Caco-2 (cell line): ENCODE results near the gene MX2. TPM values are rescaled to one million over a fixed set of nuclear protein-coding genes. Genes with fewer than 3 reads are reported as not detected.

Source experiments
- BruUV-seq: library from RNA; stranded (reverse); fragments of 400-500 nt; replicated peaks from 2 replicates; lab custom pipeline; 2021; lab: Mats Ljungman, UMichigan
- CTCF ChIA-PET: fragments of 300-600 bp; sonication (Branson Sonifier 250); formaldehyde crosslinking; loops from one replicate; lab custom pipeline; 2022; ENCODE audit warnings: antibody characterized with exemption; lab: Charles Lee
- POLR2A ChIA-PET: fragments of 300-600 bp; sonication (Branson Sonifier 250); formaldehyde crosslinking; loops from one replicate; lab custom pipeline; 2022; ENCODE audit warnings: antibody characterized with exemption; lab: Charles Lee
- DNase-seq, 2 experiments: peaks; one replicate each; pipeline versions ENCODE4 v3.0.0 to v3.0.0-alpha.2; 2020 to 2022
- H3K27me3 ChIP-seq: replicated peaks from 2 replicates; pipeline ENCODE4 v1.6.0; 2011; ENCODE audit warnings: low read length; ENCODE audit not compliant: control insufficient read depth, insufficient read depth
- H3K36me3 ChIP-seq: 2 replicates; pipeline ENCODE4 v1.5.1; 2011; ENCODE audit warnings: low read length; ENCODE audit not compliant: control insufficient read depth, insufficient read depth
- H3K4me1 ChIP-seq: fragments of 250-450 bp; sonication (Bioruptor Pico); 2 replicates; pipeline ENCODE4 v1.5.1; 2020; ENCODE audit warnings: mild to moderate bottlenecking
- H3K4me3 ChIP-seq: 2 replicates; pipeline ENCODE4 v1.5.1; 2011; ENCODE audit warnings: low read depth, mild to moderate bottlenecking, control low read depth, low read length
- H3K9me3 ChIP-seq: fragments of 250-450 bp; sonication (Bioruptor Pico); 2 replicates; pipeline ENCODE4 v1.5.1; 2020; ENCODE audit warnings: mild to moderate bottlenecking, moderate library complexity
- H3K27ac Mint-ChIP-seq: one replicate; pipeline ENCODE4 v1.8.0; 2022; ENCODE audit warnings: mixed read lengths; ENCODE audit not compliant: unreplicated experiment
- H3K27me3 Mint-ChIP-seq: one replicate; pipeline ENCODE4 v1.8.0; 2022; ENCODE audit warnings: mixed read lengths; ENCODE audit not compliant: insufficient read depth, unreplicated experiment
- H3K36me3 Mint-ChIP-seq: one replicate; pipeline ENCODE4 v1.8.0; 2022; ENCODE audit warnings: mild to moderate bottlenecking, mixed read lengths; ENCODE audit not compliant: insufficient read depth, unreplicated experiment
- H3K4me1 Mint-ChIP-seq: one replicate; pipeline ENCODE4 v1.8.0; 2022; ENCODE audit warnings: low read depth, mixed read lengths; ENCODE audit not compliant: unreplicated experiment
- H3K4me3 Mint-ChIP-seq: one replicate; pipeline ENCODE4 v1.8.0; 2022; ENCODE audit warnings: mild to moderate bottlenecking, moderate library complexity, mixed read lengths; ENCODE audit not compliant: unreplicated experiment
- H3K9me3 Mint-ChIP-seq: one replicate; pipeline ENCODE4 v1.8.0; 2022; ENCODE audit warnings: mixed read lengths; ENCODE audit not compliant: unreplicated experiment
- intact Hi-C: fragments of 100-400 bp; cut with micrococcal nuclease; formaldehyde crosslinking; loops from one replicate; pipeline ENCODE4 v1.10.0; 2022; ENCODE audit not compliant: unreplicated experiment
- total RNA-seq: library from RNA; stranded (reverse); gene quantifications from 2 replicates; pipeline ENCODE4 v1.2.3, GENCODE V29; 2022
- TF ChIP-seq, protein P1 (sequence below), 2 experiments: fragments of 200-600 bp in 1 of 2; IDR thresholded peaks; 1 replicate in 1 of 2; 2 replicates in 1 of 2; pipeline versions ENCODE4 v1.5.1 to v1.8.0; 2011 to 2022; ENCODE audit warnings: antibody characterized with exemption in 1 of 2, control low read depth in 1 of 2, inconsistent platforms in 1 of 2, low read depth in 1 of 2, low read length in 1 of 2, mild to moderate bottlenecking in 1 of 2, moderate library complexity in 1 of 2; ENCODE audit not compliant: insufficient read depth in 1 of 2, severe bottlenecking in 1 of 2, unreplicated experiment in 1 of 2

The MX2 gene
- total RNA-seq, 1 experiment from 2014 or later = 0.84 TPM

DNA sequence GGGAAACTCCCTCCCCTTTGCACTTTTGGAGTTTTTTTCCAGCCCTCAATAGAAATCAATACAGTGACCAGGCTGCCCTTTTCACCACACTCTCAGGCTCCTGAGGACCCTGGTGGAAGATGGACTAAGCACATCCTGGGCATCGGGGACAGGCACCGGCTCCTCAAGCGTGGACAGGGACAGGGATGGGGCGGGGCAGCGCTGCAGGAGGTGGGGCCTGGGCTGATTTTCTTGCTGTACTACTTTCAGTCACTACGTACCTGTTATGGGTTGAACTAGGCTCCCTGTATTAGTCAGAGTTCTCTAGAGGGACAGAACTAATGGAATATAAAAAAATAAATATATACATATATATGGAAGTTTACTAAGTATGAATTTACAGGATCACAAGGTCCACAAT lies 2.5 kb downstream of the MX2 start:
- H3K27ac Mint-ChIP-seq = no peak overlapping the region
- no peaks in the 10 kb centered on the region for H3K36me3 ChIP-seq
- H3K4me3 Mint-ChIP-seq = no peak overlapping the region
- ChIA-PET POLR2A (no interaction called here), CTCF (no interaction called here)
- H3K27me3 Mint-ChIP-seq = no peaks in the 10 kb centered on the region
- no peaks in the 10 kb centered on the region for H3K9me3 ChIP-seq
- H3K27me3 ChIP-seq = no peaks in the 10 kb centered on the region
- H3K9me3 Mint-ChIP-seq = no peaks in the 10 kb centered on the region
- H3K4me1 Mint-ChIP-seq = peaks cover 32% of the 10 kb centered on the region
- intact Hi-C loops = no loop called here
- DNase-seq = no peak
- peaks cover 37% of the 10 kb centered on the region for H3K4me1 ChIP-seq
- no TSS peak for BruUV-seq
- H3K36me3 Mint-ChIP-seq = peaks cover 6% of the 10 kb centered on the region
- TF ChIP-seq, protein P1, sequence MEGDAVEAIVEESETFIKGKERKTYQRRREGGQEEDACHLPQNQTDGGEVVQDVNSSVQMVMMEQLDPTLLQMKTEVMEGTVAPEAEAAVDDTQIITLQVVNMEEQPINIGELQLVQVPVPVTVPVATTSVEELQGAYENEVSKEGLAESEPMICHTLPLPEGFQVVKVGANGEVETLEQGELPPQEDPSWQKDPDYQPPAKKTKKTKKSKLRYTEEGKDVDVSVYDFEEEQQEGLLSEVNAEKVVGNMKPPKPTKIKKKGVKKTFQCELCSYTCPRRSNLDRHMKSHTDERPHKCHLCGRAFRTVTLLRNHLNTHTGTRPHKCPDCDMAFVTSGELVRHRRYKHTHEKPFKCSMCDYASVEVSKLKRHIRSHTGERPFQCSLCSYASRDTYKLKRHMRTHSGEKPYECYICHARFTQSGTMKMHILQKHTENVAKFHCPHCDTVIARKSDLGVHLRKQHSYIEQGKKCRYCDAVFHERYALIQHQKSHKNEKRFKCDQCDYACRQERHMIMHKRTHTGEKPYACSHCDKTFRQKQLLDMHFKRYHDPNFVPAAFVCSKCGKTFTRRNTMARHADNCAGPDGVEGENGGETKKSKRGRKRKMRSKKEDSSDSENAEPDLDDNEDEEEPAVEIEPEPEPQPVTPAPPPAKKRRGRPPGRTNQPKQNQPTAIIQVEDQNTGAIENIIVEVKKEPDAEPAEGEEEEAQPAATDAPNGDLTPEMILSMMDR (IDR thresholded peaks at IDR 0.05; ENCODE audit: insufficient read depth in 1 of 2, low read depth in 1 of 2, low read length in 1 of 2, severe bottlenecking in 1 of 2, unreplicated experiment in 1 of 2) = no peak
- no peak overlapping the region for H3K4me3 ChIP-seq

DNA sequence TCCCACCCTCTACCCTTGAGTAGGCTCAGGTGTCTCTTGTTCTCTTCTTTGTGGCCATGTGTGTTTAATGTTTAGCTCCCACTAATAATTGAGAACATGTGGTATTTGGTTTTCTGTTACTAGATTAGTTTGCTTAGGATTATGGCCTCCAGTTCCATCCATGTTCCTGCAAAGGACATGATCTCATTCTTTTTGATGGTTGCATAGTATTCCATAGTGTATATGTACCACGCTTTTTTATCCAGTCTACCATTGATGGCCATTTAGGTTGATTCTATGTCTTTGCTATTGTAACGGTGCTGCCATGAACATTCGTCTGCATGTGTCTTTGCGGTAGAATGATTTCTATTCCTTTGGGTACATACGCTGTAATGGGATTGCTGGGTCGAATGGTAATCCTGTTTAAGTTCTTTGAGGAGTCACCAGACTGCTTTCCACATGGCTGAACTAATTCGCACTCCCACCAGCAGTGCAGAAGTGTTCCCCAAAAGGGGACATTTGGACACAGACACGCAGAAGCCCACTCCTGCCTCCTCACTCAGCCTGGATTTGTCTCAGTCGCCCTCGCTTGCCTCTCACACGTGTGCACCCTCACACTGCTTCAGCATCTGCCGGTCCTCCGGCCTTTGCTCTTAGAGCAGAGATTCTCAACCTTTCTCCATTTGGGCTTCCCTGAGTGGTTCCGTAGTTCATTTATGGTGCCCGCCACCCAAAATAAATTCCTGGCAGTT lies 3.7 kb downstream of the MX2 start:
- Histone ChIP-seq H3K4me3 (no peak overlapping the region), H3K9me3 (no peaks in the 10 kb centered on the region), H3K4me1 (peaks cover 37% of the 10 kb centered on the region), H3K36me3 (no peaks in the 10 kb centered on the region), H3K27me3 (no peaks in the 10 kb centered on the region)
- DNase-seq = no peak
- H3K4me1 Mint-ChIP-seq = peaks cover 32% of the 10 kb centered on the region
- peaks cover 3% of the 10 kb centered on the region for H3K9me3 Mint-ChIP-seq
- POLR2A ChIA-PET = no interaction called here
- H3K4me3 Mint-ChIP-seq = no peak overlapping the region
- peak overlapping the region; percentile 85 for H3K27ac Mint-ChIP-seq
- BruUV-seq = no TSS peak
- H3K27me3 Mint-ChIP-seq = no peaks in the 10 kb centered on the region
- CTCF ChIA-PET = interaction anchor here (0.6 kb wide), 1 partner anchor 223 kb away, joined by 4 read pairs; no protein-coding TSS in a partner anchor
- intact Hi-C loops = loop anchor here (1.0 to 5.0 kb wide), 5 partner anchors 43 to 228 kb away; no protein-coding TSS in a partner anchor
- H3K36me3 Mint-ChIP-seq = peaks cover 6% of the 10 kb centered on the region
- TF ChIP-seq, protein P1 (IDR thresholded peaks at IDR 0.05; ENCODE audit: insufficient read depth in 1 of 2, low read depth in 1 of 2, low read length in 1 of 2, severe bottlenecking in 1 of 2, unreplicated experiment in 1 of 2) = no peak

GRCh38 chr21:41366522-41367151 lies 4.8 kb downstream of the MX2 start:
- Mint-ChIP-seq H3K36me3 (peaks cover 6% of the 10 kb centered on the region), H3K4me3 (peak overlapping the region; percentile 38), H3K9me3 (peaks cover 9% of the 10 kb centered on the region), H3K4me1 (peaks cover 30% of the 10 kb centered on the region), H3K27ac (peak overlapping the region; percentile 85), H3K27me3 (no peaks in the 10 kb centered on the region)
- peak; percentile 93 to 97 for DNase-seq
- TF ChIP-seq, protein P1 (IDR thresholded peaks at IDR 0.05; ENCODE audit: insufficient read depth in 1 of 2, low read depth in 1 of 2, low read length in 1 of 2, severe bottlenecking in 1 of 2, unreplicated experiment in 1 of 2) = no peak
- Histone ChIP-seq H3K36me3 (no peaks in the 10 kb centered on the region), H3K4me1 (peaks cover 33% of the 10 kb centered on the region), H3K4me3 (no peak overlapping the region), H3K9me3 (no peaks in the 10 kb centered on the region), H3K27me3 (no peaks in the 10 kb centered on the region)
- BruUV-seq = no TSS peak
- ChIA-PET CTCF (interaction anchor here (0.5 to 1.7 kb wide), 4 partner anchors 77 to 196 kb away, joined by 3 to 10 read pairs (median 4); no protein-coding TSS in a partner anchor), POLR2A (interaction anchor here (0.5 to 0.8 kb wide), 2 partner anchors 44 to 197 kb away, joined by 7 to 13 read pairs; no protein-coding TSS in a partner anchor)
- intact Hi-C loops = loop anchor here (1.0 to 5.0 kb wide), 5 partner anchors 44 to 227 kb away; no protein-coding TSS in a partner anchor
